Measurements from ENCODE around the gene LRMDA. TPM values are rescaled to one million over a fixed set of nuclear protein-coding genes. Genes with fewer than 3 reads are reported as not detected.

Gene LRMDA
- total and polyA plus RNA-seq, 2 donors (not counting 3 experiments of a cell fraction or from before 2014, with no cell fraction given): 9.7 to 18.0 TPM

DNA sequence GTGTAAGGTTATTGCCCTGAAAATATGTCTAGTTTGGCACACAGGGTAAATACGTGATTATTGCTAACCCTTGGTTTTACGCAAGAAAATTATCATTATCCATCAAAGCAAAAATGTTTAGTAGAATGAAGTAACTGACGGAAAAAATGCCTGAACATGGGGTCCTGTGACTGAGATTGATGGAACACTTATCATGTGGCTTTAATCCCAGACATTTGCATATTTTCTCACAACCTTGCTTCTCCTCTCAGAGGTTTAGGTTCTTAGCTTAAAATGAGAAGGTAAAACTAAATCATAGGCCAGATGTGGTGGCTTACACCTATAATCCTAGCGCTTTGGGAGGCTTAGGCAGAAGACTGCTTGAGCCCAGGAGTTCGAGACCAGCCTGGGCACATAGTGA, 1010.7 kb downstream of the LRMDA start:
- no peaks in the 10 kb centered on the region for H3K36me3 ChIP-seq (ENCODE audit: control insufficient read depth in 2 of 2, extremely low read depth in 1 of 2, insufficient read depth in 2 of 2, low read length in 2 of 2)
- FAIRE-seq: no peak
- TF ChIP-seq POLR2AphosphoS5 (IDR thresholded peaks at IDR 0.05; ENCODE audit: insufficient read depth, low read depth, low read length): no peak
- no peak for TF ChIP-seq FOS (IDR thresholded peaks at IDR 0.05; ENCODE audit: borderline replicate concordance, insufficient read depth, low read length)
- TF ChIP-seq JUN (IDR thresholded peaks at IDR 0.05; ENCODE audit: borderline replicate concordance, insufficient read depth, insufficient read length, low read depth): no peak
- no peak for TF ChIP-seq POLR2A (IDR thresholded peaks at IDR 0.05; ENCODE audit: low read depth, low read length)
- no peak for TF ChIP-seq GATA2 (IDR thresholded peaks at IDR 0.05; ENCODE audit: insufficient read depth, insufficient read length, low read depth, low read length)
- TF ChIP-seq MYC (IDR thresholded peaks at IDR 0.05; ENCODE audit: low read depth, low read length): no peak
- TF ChIP-seq, protein P1, sequence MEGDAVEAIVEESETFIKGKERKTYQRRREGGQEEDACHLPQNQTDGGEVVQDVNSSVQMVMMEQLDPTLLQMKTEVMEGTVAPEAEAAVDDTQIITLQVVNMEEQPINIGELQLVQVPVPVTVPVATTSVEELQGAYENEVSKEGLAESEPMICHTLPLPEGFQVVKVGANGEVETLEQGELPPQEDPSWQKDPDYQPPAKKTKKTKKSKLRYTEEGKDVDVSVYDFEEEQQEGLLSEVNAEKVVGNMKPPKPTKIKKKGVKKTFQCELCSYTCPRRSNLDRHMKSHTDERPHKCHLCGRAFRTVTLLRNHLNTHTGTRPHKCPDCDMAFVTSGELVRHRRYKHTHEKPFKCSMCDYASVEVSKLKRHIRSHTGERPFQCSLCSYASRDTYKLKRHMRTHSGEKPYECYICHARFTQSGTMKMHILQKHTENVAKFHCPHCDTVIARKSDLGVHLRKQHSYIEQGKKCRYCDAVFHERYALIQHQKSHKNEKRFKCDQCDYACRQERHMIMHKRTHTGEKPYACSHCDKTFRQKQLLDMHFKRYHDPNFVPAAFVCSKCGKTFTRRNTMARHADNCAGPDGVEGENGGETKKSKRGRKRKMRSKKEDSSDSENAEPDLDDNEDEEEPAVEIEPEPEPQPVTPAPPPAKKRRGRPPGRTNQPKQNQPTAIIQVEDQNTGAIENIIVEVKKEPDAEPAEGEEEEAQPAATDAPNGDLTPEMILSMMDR (IDR thresholded peaks at IDR 0.05; ENCODE audit: extremely low read depth in 1 of 2, insufficient read depth in 1 of 2, low read depth in 1 of 2, low read length in 2 of 2): no peak

More for the DNA sequence above, 1010.7 kb downstream of the LRMDA start:
- POLR2A ChIA-PET: no interaction called here
- no TSS peak for BruUV-seq (replicated peaks)
- no peaks in the 10 kb centered on the region for H3K4me1 ChIP-seq (ENCODE audit: control insufficient read depth, extremely low read depth, insufficient read depth, low read length)
- no peak overlapping the region for H3K27ac ChIP-seq (ENCODE audit: insufficient read depth, low read depth, low read length)
- DNase-seq (ENCODE audit: low read depth, low spot score): no peak
- intact Hi-C loops (cut with micrococcal nuclease): no loop called here
- no peaks in the 10 kb centered on the region for H3K79me2 ChIP-seq (ENCODE audit: control insufficient read depth, insufficient read depth, low read length)
- no peak overlapping the region for H3K4me3 ChIP-seq (replicated peaks in 1 of 3; ENCODE audit: insufficient read depth in 1 of 3, low read depth in 1 of 3, low read length in 3 of 3)
- dilution Hi-C loops (cut with MboI; ENCODE audit: extremely low pct_ligation_motif_present, low sequenced_read_pairs): no loop called here
- no peak overlapping the region for H2AFZ ChIP-seq (ENCODE audit: low read depth, low read length)
- no peaks in the 10 kb centered on the region for H3K9me1 ChIP-seq (replicated peaks; ENCODE audit: control insufficient read depth, extremely low read depth, insufficient read depth, low read length)
- no peaks in the 10 kb centered on the region for H3K9me3 ChIP-seq (replicated peaks; ENCODE audit: control insufficient read depth, insufficient read depth, low read length)
- CTCF ChIA-PET: no interaction called here
- H3K4me2 ChIP-seq (ENCODE audit: insufficient read depth, low read length): no peak overlapping the region
- H3K27me3 ChIP-seq (ENCODE audit: control insufficient read depth in 2 of 2, insufficient read depth in 2 of 2, low read length in 2 of 2): no peaks in the 10 kb centered on the region
- H3K9ac ChIP-seq (replicated peaks; ENCODE audit: extremely low read depth, insufficient read depth, low read length): no peak overlapping the region
- H4K20me1 ChIP-seq (replicated peaks; ENCODE audit: control insufficient read depth, extremely low read depth, insufficient read depth, low read length): no peaks in the 10 kb centered on the region
